ENCODE results near the gene COBL. TPM values are rescaled to one million over a fixed set of nuclear protein-coding genes. Genes with fewer than 3 reads are reported as not detected.
A peak's percentile ranks its signal among the peaks of the same experiment; 100 is the strongest.

The COBL gene
- total RNA-seq, 4 donors from 2014 or later: 5.9 to 21.3 (median 7.8) TPM

DNA sequence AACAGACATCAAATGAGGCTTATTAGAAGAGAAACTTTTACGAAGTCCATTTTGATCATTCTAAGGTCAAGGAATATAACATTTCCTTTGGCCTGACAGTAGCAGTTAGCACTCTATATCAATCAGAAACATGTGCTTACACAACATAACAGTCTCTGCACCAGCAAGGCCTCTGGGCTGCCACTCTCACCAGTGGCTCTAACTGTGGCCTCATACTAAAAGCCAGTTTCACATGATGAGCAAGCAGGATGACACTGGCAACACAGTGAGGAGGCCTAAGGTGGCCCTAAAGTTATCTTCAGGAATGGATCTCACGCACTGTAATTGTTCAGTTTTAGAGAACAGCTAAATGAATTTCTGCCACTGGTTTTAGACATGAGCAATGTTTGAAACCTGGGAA is 126.8 kb downstream of the COBL start:
- no peaks in the 10 kb centered on the region for H3K4me1 ChIP-seq
- no peak overlapping the region for H3K27ac ChIP-seq
- H3K36me3 ChIP-seq: no peaks in the 10 kb centered on the region
- DNase-seq: no peak
- H3K9me3 ChIP-seq: no peaks in the 10 kb centered on the region
- H3K4me3 ChIP-seq: no peak overlapping the region
- TF ChIP-seq, protein P1, sequence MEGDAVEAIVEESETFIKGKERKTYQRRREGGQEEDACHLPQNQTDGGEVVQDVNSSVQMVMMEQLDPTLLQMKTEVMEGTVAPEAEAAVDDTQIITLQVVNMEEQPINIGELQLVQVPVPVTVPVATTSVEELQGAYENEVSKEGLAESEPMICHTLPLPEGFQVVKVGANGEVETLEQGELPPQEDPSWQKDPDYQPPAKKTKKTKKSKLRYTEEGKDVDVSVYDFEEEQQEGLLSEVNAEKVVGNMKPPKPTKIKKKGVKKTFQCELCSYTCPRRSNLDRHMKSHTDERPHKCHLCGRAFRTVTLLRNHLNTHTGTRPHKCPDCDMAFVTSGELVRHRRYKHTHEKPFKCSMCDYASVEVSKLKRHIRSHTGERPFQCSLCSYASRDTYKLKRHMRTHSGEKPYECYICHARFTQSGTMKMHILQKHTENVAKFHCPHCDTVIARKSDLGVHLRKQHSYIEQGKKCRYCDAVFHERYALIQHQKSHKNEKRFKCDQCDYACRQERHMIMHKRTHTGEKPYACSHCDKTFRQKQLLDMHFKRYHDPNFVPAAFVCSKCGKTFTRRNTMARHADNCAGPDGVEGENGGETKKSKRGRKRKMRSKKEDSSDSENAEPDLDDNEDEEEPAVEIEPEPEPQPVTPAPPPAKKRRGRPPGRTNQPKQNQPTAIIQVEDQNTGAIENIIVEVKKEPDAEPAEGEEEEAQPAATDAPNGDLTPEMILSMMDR (IDR thresholded peaks at IDR 0.05): no peak
- no peak for TF ChIP-seq POLR2A (IDR thresholded peaks at IDR 0.05)
- WGBS, 2 donors: 72 to 95% methylated on average over 2 of the region's 2 CpGs
- intact Hi-C loops (cut with DNase I): no loop called here
- H3K27me3 ChIP-seq: no peaks in the 10 kb centered on the region

DNA sequence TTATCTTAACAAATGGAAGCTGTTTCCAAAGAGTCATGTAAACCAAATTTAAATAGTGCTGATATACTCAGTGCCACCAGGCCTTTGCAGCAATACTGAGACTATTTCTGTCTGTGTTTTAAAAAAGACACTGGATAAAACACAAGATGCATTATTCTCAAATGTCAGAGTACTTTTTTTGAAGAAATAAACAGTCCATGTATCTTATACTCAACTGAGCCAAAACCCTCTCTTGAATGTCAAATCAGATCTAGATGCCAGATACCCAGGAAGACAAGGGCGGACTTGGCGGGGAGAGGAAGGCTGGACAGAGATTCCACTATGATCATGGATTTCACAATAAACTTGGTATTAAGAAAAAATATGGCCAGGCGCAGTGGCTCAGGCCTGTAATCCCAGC is 127.6 kb downstream of the COBL start:
- TF ChIP-seq, protein P1 (IDR thresholded peaks at IDR 0.05): no peak
- no peak for TF ChIP-seq POLR2A (IDR thresholded peaks at IDR 0.05)
- intact Hi-C loops (cut with DNase I): no loop called here
- H3K36me3 ChIP-seq: no peaks in the 10 kb centered on the region
- DNase-seq: no peak
- H3K27me3 ChIP-seq: no peaks in the 10 kb centered on the region
- peak overlapping the region in 1 of 4 donors; percentile 28 for H3K27ac ChIP-seq
- H3K9me3 ChIP-seq: no peaks in the 10 kb centered on the region
- H3K4me1 ChIP-seq: no peaks in the 10 kb centered on the region
- no peak overlapping the region for H3K4me3 ChIP-seq
- WGBS, 2 donors: 85 to 87% methylated on average over 3 of the region's 3 CpGs

- H3K4me1 ChIP-seq: no peaks in the 10 kb centered on the region
- 49 to 50% methylated on average over 3 to 5 of the region's 6 CpGs for WGBS, 2 donors
- no peak overlapping the region for H3K27ac ChIP-seq
- no peaks in the 10 kb centered on the region for H3K27me3 ChIP-seq
- no peak overlapping the region for H3K4me3 ChIP-seq
- H3K9me3 ChIP-seq: no peaks in the 10 kb centered on the region
- DNase-seq: no peak
- TF ChIP-seq, protein P1 (IDR thresholded peaks at IDR 0.05): no peak
- TF ChIP-seq POLR2A (IDR thresholded peaks at IDR 0.05): no peak
- intact Hi-C loops (cut with DNase I): no loop called here
- H3K36me3 ChIP-seq: no peaks in the 10 kb centered on the region
Observed at GRCh38 chr7:51187941-51188340, 128.7 kb downstream of the COBL start.

DNA sequence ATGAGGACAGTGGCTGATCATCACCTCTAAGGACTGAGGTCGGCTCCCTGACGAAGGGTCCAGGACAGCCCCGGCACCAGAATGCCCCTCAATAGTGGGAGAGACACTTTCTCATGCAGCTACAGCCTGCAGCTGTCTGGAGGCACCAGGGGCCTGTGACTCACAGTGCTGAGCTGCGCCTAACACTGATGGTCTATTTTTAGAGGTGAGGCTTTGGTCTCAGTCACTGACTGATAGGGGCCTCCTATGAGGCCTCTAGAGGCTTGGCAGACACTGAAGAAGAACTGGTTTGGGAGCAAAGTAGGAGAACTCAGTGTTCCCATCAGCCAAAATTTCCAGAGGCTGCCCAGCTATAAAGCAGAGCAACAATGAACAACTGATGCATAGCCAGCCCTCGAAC is 130.1 kb downstream of the COBL start:
- intact Hi-C loops (cut with DNase I): no loop called here
- WGBS, 2 donors: 52 to 87% methylated on average over 3 to 5 of the region's 5 CpGs
- no peaks in the 10 kb centered on the region for H3K4me1 ChIP-seq
- no peak overlapping the region for H3K27ac ChIP-seq
- no peak for TF ChIP-seq POLR2A (IDR thresholded peaks at IDR 0.05)
- TF ChIP-seq, protein P1 (IDR thresholded peaks at IDR 0.05): no peak
- no peaks in the 10 kb centered on the region for H3K9me3 ChIP-seq
- no peak overlapping the region for H3K4me3 ChIP-seq
- DNase-seq: no peak
- H3K36me3 ChIP-seq: no peaks in the 10 kb centered on the region
- H3K27me3 ChIP-seq: no peaks in the 10 kb centered on the region

- WGBS, 2 donors: 61 to 75% methylated on average over 6 of the region's 6 CpGs
- intact Hi-C loops (cut with DNase I): no loop called here
- Histone ChIP-seq H3K4me1 (peaks cover 0 to 9% (median 0%) of the 10 kb centered on the region in 3 donors), H3K27me3 (no peaks in the 10 kb centered on the region), H3K36me3 (no peaks in the 10 kb centered on the region), H3K9me3 (no peaks in the 10 kb centered on the region), H3K4me3 (no peak overlapping the region), H3K27ac (no peak overlapping the region)
- DNase-seq: no peak
- no peak for TF ChIP-seq POLR2A (IDR thresholded peaks at IDR 0.05)
- TF ChIP-seq, protein P1 (IDR thresholded peaks at IDR 0.05): no peak
Observed at GRCh38 chr7:51182636-51183166, 133.9 kb downstream of the COBL start.
